ENCODE results near the gene KSR2.

GRCh38 chr12:117409286-117409685 lies 559.5 kb downstream of the KSR2 start:
- TF ChIP-seq EZH2 (IDR thresholded peaks at IDR 0.05) (no peak), POLR2AphosphoS5 (IDR thresholded peaks at IDR 0.05; ENCODE audit: borderline replicate concordance, low read depth, low read length) (no peak), FOXP2 (optimal IDR thresholded peaks at IDR 0.05; ENCODE audit: control extremely low read depth, extremely low read length, insufficient read depth) (no peak)

Data from SK-N-MC (cell line).